ENCODE measurements around the gene DOCK1. TPM values are rescaled to one million over a fixed set of nuclear protein-coding genes. Genes with fewer than 3 reads are reported as not detected.

DOCK1 gene
- total RNA-seq, 1 donor from 2014 or later, result 25.8 TPM

GRCh38 chr10:127431525-127431924, 526.3 kb downstream of the DOCK1 start:
- Histone ChIP-seq H3K4me1 (no peaks in the 10 kb centered on the region), H3K36me3 (peaks cover 19 to 32% of the 10 kb centered on the region in 2 donors), H3K4me3 (no peak overlapping the region), H3K27me3 (no peaks in the 10 kb centered on the region), H3K27ac (no peak overlapping the region), H3K9me3 (no peaks in the 10 kb centered on the region)
- no peak for TF ChIP-seq CTCF (IDR thresholded peaks at IDR 0.05)
- intact Hi-C loops (cut with DNase I), result no loop called here
- DNase-seq (ENCODE audit: low spot score in 2 of 2), result no peak

GRCh38 chr10:127434006-127434405, 528.8 kb downstream of the DOCK1 start:
- no peaks in the 10 kb centered on the region for H3K27me3 ChIP-seq
- H3K9me3 ChIP-seq, result no peaks in the 10 kb centered on the region
- no peak for TF ChIP-seq CTCF (IDR thresholded peaks at IDR 0.05)
- no peak for DNase-seq (ENCODE audit: low spot score in 2 of 2)
- H3K4me3 ChIP-seq, result no peak overlapping the region
- peaks cover 6 to 25% of the 10 kb centered on the region in 2 donors for H3K36me3 ChIP-seq
- no peaks in the 10 kb centered on the region for H3K4me1 ChIP-seq
- intact Hi-C loops (cut with DNase I), result no loop called here
- H3K27ac ChIP-seq, result no peak overlapping the region

- TF ChIP-seq CTCF (IDR thresholded peaks at IDR 0.05), result no peak
- intact Hi-C loops (cut with DNase I), result no loop called here
- peaks cover 14 to 34% of the 10 kb centered on the region in 2 donors for H3K36me3 ChIP-seq
- no peaks in the 10 kb centered on the region for H3K27me3 ChIP-seq
- H3K27ac ChIP-seq, result no peak overlapping the region
- no peaks in the 10 kb centered on the region for H3K4me1 ChIP-seq
- H3K9me3 ChIP-seq, result no peaks in the 10 kb centered on the region
- no peak overlapping the region for H3K4me3 ChIP-seq
- no peak for DNase-seq (ENCODE audit: low spot score in 2 of 2)
These were observed 530.0 kb downstream of the DOCK1 start for GRCh38 chr10:127435246-127435645.

- DNase-seq (ENCODE audit: low spot score in 2 of 2), result peak in 1 of 2 donors; percentile 34
- H3K4me1 ChIP-seq, result no peaks in the 10 kb centered on the region
- no peak overlapping the region for H3K27ac ChIP-seq
- TF ChIP-seq CTCF (IDR thresholded peaks at IDR 0.05), result no peak
- H3K4me3 ChIP-seq, result no peak overlapping the region
- H3K36me3 ChIP-seq, result peaks cover 38 to 63% of the 10 kb centered on the region in 2 donors
- intact Hi-C loops (cut with DNase I), result no loop called here
- H3K27me3 ChIP-seq, result no peaks in the 10 kb centered on the region
- H3K9me3 ChIP-seq, result no peaks in the 10 kb centered on the region
These were observed 535.1 kb downstream of the DOCK1 start for GRCh38 chr10:127440371-127440770.

GRCh38 chr10:127441350-127442219, 536.4 kb downstream of the DOCK1 start:
- no peak for DNase-seq (ENCODE audit: low spot score in 2 of 2)
- Histone ChIP-seq H3K9me3 (no peaks in the 10 kb centered on the region), H3K27ac (no peak overlapping the region), H3K4me3 (no peak overlapping the region), H3K4me1 (no peaks in the 10 kb centered on the region), H3K36me3 (peaks cover 43 to 70% of the 10 kb centered on the region in 2 donors), H3K27me3 (no peaks in the 10 kb centered on the region)
- intact Hi-C loops (cut with DNase I), result no loop called here
- no peak for TF ChIP-seq CTCF (IDR thresholded peaks at IDR 0.05)
